ENCODE data around the gene DAW1. TPM values are rescaled to one million over a fixed set of nuclear protein-coding genes. Genes with fewer than 3 reads are reported as not detected.

The DAW1 gene
- total and polyA plus RNA-seq, 2 of the 13 experiments (the other 11 are each of a cell fraction or from before 2014, with no cell fraction given), result not detected

DNA sequence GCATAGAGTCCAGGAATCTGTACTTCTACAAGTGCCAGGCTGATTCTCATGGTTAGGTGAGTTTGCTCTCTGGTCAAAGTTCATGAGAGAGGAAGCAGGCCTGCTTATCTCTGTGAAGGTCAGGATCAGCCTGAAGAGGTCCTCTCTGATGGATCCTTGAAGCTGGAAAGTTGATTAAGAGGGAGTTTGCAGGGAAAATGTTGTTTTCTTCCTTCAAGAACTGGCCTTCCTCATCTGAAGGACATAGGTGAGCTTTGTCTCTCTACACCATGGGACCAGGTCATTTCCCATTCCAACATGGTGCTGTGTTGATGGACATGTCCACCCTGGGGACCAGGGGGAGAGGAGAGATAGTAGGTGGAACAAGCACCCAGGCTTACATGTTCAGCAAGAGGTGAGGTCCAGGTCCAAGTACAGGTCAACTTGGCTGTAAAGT, 42.9 kb upstream of the DAW1 start (continued):
- no peak for TF ChIP-seq SNAPC5 (CRISPR knock-in tag; IDR thresholded peaks at IDR 0.05; ENCODE audit: borderline replicate concordance)
- no peak for TF ChIP-seq AGO1 (IDR thresholded peaks at IDR 0.05; ENCODE audit: low read depth, low read length, poor library complexity, severe bottlenecking)
- no peak for TF ChIP-seq ARNTL (CRISPR knock-in tag; IDR thresholded peaks at IDR 0.05)
- TF ChIP-seq ZNF670 (CRISPR knock-in tag; IDR thresholded peaks at IDR 0.05; ENCODE audit: borderline replicate concordance), result no peak
- no peak for TF ChIP-seq ZNF724P (CRISPR knock-in tag; IDR thresholded peaks at IDR 0.05; ENCODE audit: borderline replicate concordance)
- TF ChIP-seq ELF3 (CRISPR knock-in tag; IDR thresholded peaks at IDR 0.05), result peak; percentile 44; the same call in 1 of the 2 replicates
- TF ChIP-seq SMAD3 (CRISPR knock-in tag; IDR thresholded peaks at IDR 0.05), result peak; percentile 52; the same call in 1 of the 2 replicates
- no peak for TF ChIP-seq ZNF24 (IDR thresholded peaks at IDR 0.05)
- no peak for TF ChIP-seq ZNF777 (CRISPR knock-in tag; IDR thresholded peaks at IDR 0.05)
- no peak for TF ChIP-seq RAD51 (IDR thresholded peaks at IDR 0.05; ENCODE audit: borderline replicate concordance)
- TF ChIP-seq GTF2F1 (IDR thresholded peaks at IDR 0.05; ENCODE audit: low read length), result no peak
- TF ChIP-seq, protein P1, sequence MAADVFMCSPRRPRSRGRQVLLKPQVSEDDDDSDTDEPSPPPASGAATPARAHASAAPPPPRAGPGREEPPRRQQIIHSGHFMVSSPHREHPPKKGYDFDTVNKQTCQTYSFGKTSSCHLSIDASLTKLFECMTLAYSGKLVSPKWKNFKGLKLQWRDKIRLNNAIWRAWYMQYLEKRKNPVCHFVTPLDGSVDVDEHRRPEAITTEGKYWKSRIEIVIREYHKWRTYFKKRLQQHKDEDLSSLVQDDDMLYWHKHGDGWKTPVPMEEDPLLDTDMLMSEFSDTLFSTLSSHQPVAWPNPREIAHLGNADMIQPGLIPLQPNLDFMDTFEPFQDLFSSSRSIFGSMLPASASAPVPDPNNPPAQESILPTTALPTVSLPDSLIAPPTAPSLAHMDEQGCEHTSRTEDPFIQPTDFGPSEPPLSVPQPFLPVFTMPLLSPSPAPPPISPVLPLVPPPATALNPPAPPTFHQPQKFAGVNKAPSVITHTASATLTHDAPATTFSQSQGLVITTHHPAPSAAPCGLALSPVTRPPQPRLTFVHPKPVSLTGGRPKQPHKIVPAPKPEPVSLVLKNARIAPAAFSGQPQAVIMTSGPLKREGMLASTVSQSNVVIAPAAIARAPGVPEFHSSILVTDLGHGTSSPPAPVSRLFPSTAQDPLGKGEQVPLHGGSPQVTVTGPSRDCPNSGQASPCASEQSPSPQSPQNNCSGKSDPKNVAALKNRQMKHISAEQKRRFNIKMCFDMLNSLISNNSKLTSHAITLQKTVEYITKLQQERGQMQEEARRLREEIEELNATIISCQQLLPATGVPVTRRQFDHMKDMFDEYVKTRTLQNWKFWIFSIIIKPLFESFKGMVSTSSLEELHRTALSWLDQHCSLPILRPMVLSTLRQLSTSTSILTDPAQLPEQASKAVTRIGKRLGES (CRISPR knock-in tag; IDR thresholded peaks at IDR 0.05; ENCODE audit: borderline replicate concordance), result no peak
- TF ChIP-seq, protein P2, sequence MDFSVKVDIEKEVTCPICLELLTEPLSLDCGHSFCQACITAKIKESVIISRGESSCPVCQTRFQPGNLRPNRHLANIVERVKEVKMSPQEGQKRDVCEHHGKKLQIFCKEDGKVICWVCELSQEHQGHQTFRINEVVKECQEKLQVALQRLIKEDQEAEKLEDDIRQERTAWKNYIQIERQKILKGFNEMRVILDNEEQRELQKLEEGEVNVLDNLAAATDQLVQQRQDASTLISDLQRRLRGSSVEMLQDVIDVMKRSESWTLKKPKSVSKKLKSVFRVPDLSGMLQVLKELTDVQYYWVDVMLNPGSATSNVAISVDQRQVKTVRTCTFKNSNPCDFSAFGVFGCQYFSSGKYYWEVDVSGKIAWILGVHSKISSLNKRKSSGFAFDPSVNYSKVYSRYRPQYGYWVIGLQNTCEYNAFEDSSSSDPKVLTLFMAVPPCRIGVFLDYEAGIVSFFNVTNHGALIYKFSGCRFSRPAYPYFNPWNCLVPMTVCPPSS (IDR thresholded peaks at IDR 0.05), result no peak
- TF ChIP-seq GATA4 (IDR thresholded peaks at IDR 0.05; ENCODE audit: borderline replicate concordance, low read depth), result no peak
- no peak for TF ChIP-seq ZNF672 (CRISPR knock-in tag; IDR thresholded peaks at IDR 0.05)
- TF ChIP-seq ZFP91 (CRISPR knock-in tag; IDR thresholded peaks at IDR 0.05; ENCODE audit: borderline replicate concordance), result no peak
- no peak for TF ChIP-seq PTBP1 (IDR thresholded peaks at IDR 0.05; ENCODE audit: low read depth, low read length, poor library complexity, severe bottlenecking)
- TF ChIP-seq ZNF766 (CRISPR knock-in tag; IDR thresholded peaks at IDR 0.05; ENCODE audit: borderline replicate concordance), result no peak
- TF ChIP-seq POGZ (CRISPR knock-in tag; IDR thresholded peaks at IDR 0.05), result peak; percentile 57
- no peak for TF ChIP-seq SNAI1 (CRISPR knock-in tag; IDR thresholded peaks at IDR 0.05; ENCODE audit: borderline replicate concordance)
- TF ChIP-seq GZF1 (CRISPR knock-in tag; IDR thresholded peaks at IDR 0.05), result no peak
- 0 out of 2 replicates have a peak, but pooled peaks have one; percentile 34 for TF ChIP-seq ZNF264 (CRISPR knock-in tag; IDR thresholded peaks at IDR 0.05)
- no peak for TF ChIP-seq FOXM1 (CRISPR knock-in tag; IDR thresholded peaks at IDR 0.05)
- no peak for TF ChIP-seq HIC2 (CRISPR knock-in tag; IDR thresholded peaks at IDR 0.05; ENCODE audit: low read depth)

All from HepG2 (cell line).